CD4-positive, alpha-beta T cell treated with Interferon gamma for 1 hour (primary cell): Measurements from ENCODE around the gene GNA12.
"Not testable (repeated sequence)": the region's sequence is repeated elsewhere in the genome, so short reads cannot be mapped to it uniquely, and the experiment has no call there.

Source experiments
- DNase-seq: peaks from one replicate; pipeline ENCODE4 v3.0.0-alpha.2; 2020

The GNA12 gene

DNA sequence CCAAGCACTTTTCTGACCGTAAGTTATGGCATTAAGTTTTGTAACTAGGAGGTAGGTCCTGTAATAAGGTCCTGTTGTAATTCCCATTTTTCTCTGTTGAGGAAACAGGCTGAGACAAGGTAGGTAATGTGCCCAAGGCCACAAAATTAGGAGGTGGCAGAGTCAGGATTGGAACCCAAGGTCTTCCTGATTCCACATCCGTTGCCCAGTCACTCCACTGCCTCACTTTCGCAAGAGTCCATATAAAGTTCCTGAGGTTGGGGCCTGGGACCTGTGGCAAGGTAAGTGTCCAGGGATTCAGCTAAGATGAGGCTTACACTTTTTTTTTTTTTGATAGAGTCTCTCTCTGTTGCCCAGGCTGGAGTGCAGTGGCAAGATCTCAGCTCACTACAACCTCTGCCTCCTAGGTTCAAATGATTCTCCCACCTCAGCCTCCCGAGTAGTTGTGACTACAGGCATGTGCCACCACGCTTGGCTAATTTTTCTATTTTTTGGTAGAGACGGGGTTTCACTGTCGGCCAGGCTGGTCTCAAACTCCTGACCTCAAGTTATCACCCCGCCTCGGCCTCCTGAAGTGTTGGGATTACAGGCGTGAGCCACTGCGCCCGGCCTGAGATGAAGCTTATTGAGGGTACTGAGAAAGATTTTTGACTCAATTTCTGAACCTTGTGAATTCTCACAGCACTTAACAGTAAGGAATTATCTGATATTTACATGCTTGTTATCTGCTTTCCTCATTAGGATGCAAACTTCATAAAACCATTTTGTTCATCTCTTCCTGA is 20.3 kb upstream of the GNA12 start:
- DNase-seq: no peak

DNA sequence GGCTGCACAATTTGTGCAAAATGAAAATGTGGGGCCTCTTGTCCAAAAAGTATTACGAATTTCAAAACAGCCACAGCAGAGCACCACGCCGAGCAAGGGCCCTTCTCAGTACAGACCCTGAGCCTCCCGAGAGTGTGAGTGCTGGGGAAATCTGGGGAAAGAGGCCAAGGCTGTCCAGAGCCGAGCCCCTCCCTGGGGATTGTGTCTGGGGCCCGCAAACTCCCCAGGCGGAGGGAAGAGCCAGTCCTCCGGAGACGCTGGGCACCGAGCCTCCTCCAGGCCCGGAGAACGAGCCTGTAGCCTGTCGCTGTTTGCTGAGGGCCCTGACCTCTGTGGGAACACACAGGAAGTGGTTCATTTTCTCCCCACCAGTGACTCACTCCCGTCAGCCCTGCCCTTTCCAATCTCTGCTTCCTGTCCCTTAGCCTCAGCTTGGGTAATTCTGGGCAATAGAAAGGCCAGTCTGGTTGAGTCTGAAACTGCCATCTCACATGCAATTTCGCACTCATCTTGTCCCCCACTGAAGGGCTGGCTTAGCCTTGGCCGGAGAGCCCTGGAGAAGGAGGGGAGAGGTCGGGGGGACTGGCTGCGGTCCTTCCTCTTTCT is 19.5 kb upstream of the GNA12 start:
- DNase-seq: peak; percentile 77

DNA sequence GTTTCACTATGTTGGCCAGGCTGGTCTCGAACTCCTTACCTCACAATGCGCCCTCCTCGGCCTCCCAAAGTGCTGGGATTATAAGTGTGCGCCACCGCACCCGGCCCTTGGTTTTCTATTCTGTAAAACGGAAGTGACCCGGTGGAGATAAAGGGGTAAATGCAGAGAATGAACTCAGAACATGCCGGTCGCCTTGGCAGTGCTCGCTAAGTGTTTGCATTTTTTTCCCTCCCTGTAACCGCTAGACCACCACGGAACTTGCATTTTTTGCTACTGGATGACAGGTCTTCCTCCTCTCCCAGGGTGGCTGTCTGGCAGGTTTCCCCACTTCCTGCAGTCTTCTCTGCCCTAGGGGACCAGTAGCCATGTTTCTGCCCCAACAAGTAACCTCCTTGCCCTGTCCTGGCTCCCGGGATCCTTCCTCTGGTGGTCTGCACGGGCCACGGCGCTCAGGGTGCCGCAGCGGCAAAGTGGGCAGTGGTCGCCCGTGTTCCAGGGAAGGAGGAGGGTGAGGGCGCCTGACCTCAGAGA is 18.8 kb upstream of the GNA12 start:
- no peak for DNase-seq

DNA sequence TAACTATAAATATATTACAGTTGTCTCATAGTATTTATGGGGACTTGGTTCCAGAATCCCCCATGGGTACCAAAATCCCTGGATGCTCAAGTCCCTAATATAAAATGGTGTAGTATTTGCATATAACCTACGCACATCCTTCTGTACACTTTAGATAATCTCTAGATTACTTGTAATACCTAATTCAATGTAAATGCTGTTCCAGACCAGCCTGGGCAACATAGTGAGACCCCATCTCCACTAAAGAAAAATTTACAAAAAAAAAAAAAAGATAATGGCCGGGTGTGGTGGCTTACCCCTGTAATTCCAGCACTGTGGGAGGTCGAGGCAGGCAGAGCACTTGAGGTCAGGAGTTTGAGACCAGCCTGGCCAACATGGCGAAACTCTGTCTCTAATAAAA is 17.4 kb upstream of the GNA12 start:
- DNase-seq: no peak

DNA sequence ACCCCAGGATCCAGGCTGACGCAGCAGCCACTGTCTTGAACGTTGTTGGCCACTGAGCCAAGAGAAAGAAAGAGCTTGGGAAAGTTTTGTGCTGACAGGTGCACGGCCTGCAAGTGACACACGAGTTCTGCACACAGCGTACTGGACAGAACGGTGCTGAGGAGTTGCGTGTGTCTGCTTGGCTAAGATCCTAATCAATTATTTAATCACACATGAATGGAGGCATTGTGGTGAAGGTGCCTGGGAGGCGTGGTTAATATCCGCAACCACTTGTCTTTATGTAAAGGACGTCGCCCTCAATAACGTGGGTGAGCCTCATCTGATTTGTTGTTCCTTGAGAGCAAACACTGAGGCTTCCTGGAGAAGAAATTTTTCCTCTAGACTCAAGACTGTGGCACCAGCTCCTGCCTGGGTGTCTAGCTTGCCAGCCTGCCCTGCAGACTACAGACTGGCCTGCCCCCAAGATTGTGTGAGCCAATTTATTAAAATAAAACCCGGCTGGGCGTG is 16.6 kb upstream of the GNA12 start:
- no peak for DNase-seq

DNA sequence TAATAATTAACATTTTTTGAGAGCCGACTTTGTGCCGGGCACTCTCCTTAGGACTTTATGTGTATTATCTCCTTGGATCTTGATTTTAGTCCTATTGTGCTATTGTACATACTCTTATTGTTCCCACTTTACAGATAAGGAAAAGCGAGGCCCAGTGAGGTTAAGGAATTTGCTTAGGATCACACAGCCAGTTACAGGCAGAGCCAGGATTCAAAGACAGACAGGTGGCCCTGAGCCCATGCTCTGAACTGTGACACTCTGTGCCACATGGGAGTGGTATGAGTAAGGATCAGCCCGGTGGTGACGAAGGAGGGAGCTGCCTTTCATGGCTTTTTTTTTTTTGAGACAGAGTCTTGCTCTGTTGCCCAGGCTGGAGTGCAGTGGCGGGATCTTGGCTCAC is 15.8 kb upstream of the GNA12 start:
- no peak for DNase-seq

DNA sequence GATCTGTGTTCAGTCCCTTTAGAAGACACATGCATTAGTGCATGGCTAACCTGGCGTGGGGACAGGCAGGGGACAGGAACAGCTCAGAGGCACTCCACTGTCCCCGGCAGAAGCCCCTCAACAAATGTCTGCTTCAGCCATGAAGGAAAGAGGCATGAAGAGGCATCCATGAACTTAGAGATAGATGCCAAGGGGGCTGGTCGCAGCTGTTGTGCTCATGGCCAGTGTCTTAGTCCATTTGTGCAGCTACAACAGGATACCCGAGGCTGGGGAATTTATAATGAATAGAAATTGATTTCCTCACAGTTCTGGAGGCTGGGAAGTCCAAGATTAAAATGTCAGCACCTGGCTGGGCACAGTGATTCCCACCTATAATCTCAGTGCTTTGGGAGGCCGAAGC is 14.5 kb upstream of the GNA12 start:
- DNase-seq: no peak

DNA sequence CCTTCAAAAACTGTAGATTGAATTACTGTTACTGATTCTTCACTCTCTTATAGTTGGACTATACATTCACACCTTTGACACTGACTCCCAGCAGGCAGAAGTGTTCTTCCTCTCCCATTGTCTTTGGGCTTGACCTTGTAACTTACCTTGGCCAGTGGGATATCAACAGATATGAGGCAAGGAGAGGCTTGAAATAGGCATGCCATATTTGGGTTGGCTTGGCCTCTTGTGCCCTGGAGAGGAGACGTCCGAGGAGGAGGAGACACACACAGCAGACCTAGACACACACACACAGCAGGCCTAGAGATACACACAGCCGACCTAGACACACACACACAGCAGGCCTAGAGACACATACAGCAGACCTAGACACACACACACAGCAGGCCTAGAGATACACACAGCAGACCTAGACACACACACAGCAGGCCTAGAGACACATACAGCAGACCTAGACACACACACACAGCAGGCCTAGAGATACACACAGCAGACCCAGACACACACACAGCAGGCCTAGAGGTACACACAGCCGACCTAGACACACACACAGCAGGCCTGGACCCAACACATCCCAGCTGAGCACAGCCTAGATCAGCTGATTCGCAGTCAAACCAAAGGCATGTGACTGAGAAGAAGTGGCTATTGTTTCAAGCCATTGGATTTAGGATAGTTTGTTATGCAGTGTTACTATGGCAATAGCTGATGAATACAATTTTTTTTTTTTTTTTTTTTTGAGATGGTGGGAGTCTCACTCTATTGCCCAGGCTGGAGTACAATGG is 12.5 kb upstream of the GNA12 start:
- DNase-seq: no peak

DNA sequence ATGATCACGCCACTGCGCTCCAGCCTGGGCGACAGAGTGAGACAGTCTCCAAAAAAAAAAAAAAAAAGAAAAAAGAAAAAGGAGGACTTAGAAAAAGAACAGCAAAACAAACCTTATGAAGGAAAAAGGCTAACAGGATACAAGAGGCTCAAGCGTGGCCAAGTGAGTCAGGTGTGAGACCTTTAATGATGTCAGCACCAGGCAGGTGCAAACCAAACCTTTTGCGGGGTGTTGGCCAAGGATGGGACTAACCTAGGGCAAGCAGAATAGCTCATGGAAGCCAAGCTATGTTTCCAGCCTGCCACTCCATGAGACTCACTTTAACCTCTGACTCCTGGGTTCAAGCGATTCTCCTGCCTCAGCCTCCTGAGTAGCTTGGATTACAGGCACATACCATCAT is 11.3 kb upstream of the GNA12 start:
- DNase-seq: no peak

DNA sequence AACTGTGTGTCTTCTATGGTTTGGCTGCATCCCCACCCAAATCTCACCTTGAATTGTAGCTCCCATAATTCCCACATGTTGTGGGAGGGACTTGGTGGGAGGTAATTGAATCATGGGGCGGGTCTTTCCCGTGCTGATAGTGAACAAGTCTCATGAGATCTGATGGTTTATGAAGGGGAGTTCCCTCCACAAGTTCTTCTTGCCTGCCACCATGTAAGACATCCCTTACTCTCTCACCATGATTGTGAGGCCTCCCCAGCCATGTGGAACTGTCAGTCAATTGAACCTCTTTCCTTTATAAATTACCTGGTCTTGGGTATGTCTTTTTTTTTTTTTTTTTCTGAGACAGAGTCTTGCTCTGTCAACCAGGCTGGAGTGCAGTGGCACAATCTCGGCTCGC is 9.4 kb upstream of the GNA12 start:
- DNase-seq: not testable (repeated sequence)

DNA sequence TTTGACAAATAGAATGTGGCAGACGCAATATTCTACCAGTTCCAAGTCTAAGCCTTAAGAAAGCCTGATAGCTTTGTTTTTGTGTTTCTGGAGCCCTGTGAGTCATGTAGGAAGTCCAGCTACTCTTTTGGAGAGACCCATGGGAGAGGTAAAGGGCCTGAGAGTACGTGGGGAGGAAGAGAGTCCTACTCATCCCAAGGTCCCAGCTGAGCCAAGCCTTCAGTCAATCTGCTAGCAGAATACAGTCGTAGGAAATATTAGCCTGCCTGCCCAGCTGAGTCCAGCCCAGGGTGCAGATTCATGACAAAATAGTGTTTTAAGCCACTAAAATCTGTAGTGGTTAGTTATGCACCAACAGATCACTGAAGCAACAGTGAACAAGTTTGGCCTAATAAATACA is 9.0 kb upstream of the GNA12 start:
- DNase-seq: no peak

DNA sequence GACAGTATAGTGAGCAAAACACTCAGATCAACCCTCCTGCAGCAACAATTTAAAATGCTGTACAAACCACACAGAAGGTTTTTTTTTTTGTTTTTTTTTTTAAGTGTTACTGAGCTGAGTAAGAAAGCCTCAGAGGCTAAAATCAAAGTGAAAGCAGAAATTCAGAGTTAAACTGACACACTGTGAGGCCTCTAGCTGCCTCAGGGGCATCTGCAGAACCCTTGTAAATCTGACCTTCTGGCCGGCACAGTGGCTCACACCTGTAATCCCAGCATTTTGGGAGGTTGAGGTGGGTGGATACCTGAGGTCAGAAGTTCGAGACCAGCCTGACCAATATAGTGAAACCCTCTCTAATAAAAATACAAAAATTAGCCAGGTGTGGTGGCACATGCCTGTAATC is 7.4 kb upstream of the GNA12 start:
- DNase-seq: no peak

DNA sequence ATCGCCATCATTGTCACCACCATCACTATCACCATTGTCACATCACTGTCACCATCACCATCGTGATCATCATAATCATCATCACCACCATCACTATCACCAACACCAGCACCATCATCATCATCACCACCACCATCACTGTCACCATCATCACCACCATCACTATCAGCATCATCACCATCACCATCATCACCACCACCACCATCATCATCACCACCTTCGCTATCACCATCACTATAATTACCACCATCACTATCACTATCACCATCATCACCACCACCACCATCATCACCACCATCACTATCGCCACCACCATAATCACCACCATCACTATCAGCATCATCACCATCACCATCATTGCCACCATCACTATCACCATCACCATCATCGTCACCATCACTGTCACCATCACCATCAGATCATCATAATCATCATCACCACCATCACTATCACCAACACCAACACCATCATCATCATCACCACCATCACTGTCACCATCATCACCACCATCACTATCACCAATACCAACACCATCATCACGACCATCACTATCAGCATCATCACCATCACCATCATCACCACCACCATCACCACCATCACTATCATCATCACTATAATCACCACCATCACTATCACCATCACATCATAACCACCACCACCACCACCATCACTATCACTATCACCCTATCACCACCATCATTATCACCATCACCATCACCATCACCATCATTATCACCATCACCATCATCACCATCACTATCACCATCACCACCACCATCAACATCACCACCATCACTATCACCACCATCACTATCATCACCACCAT is 6.0 kb upstream of the GNA12 start:
- no peak for DNase-seq

DNA sequence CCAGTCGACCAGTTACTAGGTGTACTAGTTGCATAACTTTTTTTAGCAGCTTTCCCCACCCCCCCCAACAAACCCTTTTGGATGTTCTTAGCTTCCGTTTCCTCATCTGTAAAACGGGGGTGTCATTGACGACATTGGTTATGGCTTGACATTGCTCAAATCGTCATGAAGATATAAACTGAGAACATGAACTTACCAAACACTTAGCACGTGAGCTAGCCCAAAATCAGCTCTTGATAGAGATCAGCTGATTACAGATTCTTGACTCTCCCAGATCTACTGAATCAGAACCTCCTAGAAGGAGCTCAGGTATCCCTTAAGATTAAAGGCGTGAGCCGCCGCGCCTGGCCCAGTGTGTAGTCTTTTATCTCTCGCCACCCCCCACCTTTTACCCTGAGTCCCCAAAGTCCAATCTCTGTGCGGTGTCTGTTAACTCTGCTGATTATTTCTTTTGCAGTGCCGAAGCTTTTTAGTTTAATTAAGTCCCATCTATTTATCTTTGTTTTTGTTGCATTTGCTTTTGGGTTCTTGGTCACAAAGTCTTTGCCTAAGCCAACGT is 1.0 kb upstream of the GNA12 start:
- no peak for DNase-seq

DNA sequence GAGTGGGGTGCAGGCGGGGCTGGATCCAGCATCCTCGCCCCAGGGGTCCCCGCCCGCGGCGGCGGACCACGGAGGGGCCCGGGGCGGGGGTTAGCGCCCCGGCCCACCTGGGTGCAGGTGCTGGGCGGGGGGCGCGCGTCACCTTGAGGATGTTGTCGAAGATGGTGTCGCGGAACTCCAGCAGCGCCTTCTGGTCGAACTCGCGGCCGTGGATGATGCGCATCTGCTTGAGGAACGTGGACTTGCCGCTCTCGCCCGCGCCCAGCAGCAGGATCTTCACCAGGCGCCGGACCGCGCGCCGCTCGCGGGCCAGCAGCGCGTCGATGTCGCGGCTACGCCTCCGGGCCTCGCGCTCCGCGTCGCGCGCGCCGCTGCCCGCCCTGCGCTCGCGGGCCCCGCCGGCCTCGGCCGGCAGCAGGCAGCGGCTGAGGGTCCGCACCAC is 376 bp downstream of the GNA12 start:
- peak; percentile 28 for DNase-seq

DNA sequence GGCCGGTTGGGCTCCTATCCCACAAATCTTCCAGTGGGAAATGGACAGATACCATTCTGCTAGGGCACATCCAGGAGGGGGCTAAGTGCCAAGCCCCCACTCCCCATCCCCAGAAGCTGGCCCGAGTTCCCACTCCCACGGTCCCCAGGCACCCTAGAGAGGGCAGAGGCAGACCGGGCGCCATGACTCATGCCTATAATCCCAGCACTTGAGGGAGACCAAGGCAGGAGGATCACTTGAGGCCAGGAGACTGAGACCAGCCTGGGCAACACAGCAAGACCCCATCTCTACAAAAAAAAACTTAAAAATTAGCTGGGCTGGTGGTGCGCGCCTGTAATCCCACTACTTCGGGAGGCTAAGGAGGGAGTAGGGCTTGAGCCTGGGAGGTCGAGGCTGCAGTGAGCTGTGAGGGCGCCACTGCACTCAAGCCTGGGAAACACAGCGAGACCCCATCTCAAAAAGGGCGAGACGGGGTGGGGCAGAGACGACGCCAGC is 870 bp downstream of the GNA12 start:
- DNase-seq: no peak

DNA sequence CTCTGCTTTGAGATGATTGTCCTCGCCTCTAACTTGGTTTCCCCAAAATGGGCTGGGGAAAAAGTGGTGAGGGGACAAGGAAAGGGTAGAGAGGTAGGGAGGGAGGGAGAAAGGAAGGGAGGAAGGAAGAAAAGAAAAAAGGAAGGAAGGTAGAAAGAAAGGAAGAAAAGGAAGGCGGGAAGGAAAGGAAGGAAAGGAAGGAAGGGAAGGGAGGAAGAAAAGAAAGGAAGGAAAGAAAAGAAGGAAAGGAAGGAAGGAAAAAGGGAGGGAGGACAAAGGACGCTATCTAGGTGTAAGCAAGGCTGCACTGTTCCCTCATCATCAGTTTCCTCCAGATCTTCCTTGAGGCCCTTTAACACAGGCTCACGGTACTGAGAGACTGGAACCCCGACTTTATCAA is 2.2 kb downstream of the GNA12 start:
- no peak for DNase-seq

DNA sequence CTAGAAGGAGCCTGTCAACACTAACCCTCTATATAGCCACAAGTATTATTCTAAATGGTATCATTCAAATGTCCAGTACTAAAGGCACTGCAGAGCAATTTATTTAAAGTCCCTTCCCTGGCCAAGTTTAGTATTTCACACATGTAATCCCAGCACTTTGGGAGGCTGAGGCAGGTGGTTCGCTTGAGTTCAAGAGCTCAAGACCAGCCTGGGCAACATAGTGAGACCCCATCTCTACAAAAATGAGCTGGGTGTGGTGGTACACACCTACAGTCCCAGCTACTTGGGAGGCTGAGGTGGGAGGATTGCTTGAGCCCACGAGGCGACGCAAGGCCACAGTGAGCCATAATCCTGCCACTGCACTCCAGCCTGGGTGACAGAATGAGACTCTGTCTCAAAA is 3.6 kb downstream of the GNA12 start:
- no peak for DNase-seq

DNA sequence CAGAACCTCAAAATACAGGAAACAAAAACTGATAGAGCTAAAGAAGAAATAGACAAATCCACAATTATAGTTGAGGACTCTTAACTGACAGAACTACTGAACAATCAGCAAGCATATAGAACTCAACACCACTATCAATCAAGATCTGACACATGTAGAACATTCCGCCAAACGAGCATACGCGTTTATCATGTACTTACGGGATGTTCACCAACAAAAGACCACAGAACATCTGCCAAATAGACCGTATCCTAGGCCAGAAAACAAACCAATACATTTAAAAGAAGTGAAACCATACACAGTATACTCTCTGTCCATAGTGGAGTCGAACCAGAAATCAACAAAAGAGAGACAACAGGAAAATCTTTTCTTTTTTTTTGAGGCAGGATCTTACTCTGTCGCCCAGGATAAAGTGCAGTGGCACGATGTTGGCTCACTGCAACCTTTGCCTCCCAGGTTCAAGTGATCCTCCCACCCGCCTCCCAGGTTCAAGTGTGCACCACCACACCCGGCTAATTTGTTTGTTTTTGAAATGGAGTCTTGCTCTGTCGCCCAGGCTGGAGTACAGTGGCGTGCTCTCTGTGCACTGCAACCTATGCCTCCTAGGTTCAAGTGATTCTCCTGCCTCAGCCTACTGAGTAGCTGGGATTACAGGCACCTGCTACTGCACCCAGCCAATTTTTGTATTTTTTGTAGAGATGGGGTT is 5.1 kb downstream of the GNA12 start:
- DNase-seq: no peak

DNA sequence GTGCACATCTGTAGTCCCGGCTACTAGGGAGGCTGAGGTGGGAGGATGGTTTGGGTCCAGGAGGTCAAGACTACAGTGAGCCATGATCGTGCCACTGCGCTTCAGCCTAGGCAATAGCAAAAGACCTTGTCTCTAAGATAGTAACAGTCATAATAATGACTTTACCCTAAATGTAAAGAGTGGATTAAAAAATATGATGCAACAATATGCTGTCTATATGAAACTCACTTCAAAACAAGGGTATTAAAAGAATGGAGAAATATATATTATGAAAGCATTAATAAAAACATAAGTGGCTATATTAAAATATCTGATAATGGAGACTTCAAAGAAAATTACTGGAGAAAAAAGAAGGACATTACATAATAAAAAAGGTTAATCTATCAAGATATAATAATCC is 5.7 kb downstream of the GNA12 start:
- DNase-seq: no peak

DNA sequence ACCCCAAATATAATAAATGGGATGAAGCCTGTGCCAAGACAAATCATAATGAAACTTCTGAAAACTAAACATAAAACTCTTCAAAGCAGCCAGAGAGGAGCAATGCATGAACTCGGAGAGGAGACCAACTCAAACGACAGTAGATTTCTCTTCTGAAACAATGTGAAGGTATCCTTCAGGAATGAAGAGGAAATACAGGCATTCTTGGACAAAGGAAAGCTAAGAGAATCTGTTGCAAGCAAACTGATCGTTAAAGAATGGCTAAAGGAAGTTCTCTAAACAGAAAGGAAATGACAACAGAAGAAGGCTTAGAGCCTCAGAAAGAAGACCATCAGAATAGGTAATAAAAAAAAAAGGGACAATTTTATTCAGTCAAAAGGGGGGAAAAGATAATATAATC is 6.6 kb downstream of the GNA12 start:
- DNase-seq: no peak
